GM10248 (cell line): ENCODE measurements around the gene NHP2.

ENCODE experiments used
- CTCF ChIA-PET: fragments of 300-600 bp; sonication (Branson Sonifier 250); formaldehyde crosslinking; extraction: SDS; loops from one replicate; lab custom pipeline; 2021; ENCODE audit warnings: antibody characterized with exemption; lab: Yijun Ruan, JAX
- POLR2A ChIA-PET: fragments of 350-650 bp; sonication (Branson Sonifier 250); formaldehyde crosslinking; extraction: SDS; loops from one replicate; lab custom pipeline; 2020; ENCODE audit warnings: antibody characterized with exemption; lab: Yijun Ruan, JAX
- DNase-seq: peaks from one replicate; pipeline ENCODE4 v3.0.0; 2012; ENCODE audit errors: extremely low spot score
- CTCF ChIP-seq: IDR thresholded peaks from 2 replicates; pipeline ENCODE4 v1.5.1; 2012; ENCODE audit warnings: mild to moderate bottlenecking, low read depth; ENCODE audit errors: extremely low read depth, missing control alignments, control extremely low read depth

The NHP2 gene

GRCh38 chr5:178191661-178192060 lies 38.0 kb upstream of the NHP2 start:
- ChIA-PET CTCF (no interaction called here), POLR2A (no interaction called here)
- TF ChIP-seq CTCF = no peak
- DNase-seq = no peak

DNA sequence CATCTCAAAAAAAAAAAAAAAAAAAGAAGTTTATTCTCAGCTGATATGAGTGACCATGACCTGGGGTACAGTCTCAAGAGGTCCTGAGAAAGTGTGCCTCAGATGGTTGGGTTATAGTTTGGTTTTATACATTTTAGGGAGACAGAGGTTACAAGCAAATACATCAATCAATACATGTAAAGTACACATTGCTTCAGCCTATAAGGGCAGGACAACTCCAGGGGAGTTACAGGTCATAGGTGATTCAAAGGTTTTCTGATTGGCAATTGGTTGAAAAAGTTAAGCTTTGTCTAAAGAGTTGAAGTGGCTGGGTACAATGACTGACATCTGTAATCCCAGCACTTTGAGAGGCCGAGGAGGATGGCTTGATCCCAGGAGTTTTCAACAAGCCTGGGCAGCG lies 35.7 kb upstream of the NHP2 start:
- POLR2A ChIA-PET = no interaction called here
- CTCF ChIA-PET = interaction anchor here (0.9 to 1.3 kb wide), 2 partner anchors 21 to 68 kb away, joined by 3 read pairs; no protein-coding TSS in a partner anchor
- TF ChIP-seq CTCF = no peak
- no peak for DNase-seq

- CTCF ChIA-PET = no interaction called here
- POLR2A ChIA-PET = no interaction called here
- no peak for TF ChIP-seq CTCF
- no peak for DNase-seq
Observed at GRCh38 chr5:178187014-178187413, 33.3 kb upstream of the NHP2 start, which contains the start of gene GMCL2. TSS of gene GMCL2 (minus strand) at chr5:178187371. CDS start at chr5:178187299, 72 bp downstream.

DNA sequence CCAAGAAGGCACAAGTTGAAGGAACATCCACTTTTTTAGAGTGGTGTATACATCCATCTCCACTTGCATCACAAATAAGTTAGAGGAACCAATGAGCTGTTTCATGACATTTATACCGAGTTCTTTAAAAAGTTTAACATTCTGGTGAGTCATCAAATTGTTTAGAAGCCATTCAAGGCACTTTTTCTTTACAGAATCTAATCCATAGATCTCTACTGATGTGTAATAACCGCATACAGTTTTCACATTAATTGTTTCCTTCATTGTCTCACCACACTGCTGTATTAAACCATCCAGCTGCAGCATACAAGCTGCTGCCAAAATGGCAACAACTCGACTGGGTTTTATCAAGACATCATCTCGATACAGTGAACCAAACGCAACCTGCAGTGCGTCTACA lies 32.7 kb upstream of the NHP2 start:
- ChIA-PET CTCF (no interaction called here), POLR2A (no interaction called here)
- no peak for TF ChIP-seq CTCF

GRCh38 chr5:178182158-178182876 lies 28.6 kb upstream of the NHP2 start:
- POLR2A ChIA-PET = no interaction called here
- DNase-seq = no peak
- CTCF ChIA-PET = interaction anchor here (0.9 kb wide), 1 partner anchor 107 kb away, joined by 3 read pairs; no protein-coding TSS in a partner anchor
- TF ChIP-seq CTCF = no peak

More for the DNA sequence above, 32.7 kb upstream of the NHP2 start:
- no peak for DNase-seq

DNA sequence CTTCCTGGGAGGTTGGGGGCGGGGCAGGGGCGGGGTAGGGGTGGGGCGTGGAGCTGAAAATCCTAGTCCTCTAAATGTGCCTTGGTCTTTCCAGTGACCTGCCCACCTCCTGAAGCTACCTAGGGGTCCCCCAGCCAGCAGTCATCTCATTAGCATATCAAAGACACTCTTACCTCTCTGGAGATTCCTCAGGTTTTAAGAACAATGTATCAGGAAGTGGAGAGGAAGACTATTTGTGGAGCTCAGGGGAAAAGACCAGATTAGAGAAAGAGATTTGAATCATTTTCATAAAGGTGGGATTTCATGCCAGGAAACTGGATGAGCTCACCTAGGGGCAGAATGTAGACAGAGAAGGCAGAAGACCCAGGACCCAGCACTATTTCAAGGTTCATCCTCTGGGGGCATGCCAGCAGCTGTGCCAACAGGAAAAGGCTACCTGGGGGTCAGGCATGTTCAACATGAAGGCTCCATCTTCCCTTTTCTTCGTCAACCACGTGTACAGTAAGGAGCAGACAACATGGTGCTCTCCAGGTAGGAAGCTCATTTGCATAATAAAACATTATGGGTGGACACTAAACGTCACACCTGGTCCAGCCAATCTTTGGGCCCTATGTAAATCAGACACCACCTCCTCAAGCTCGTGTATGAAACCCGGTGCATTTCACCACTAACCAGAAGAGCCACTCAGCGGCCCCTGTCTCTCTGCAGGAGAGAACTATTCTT lies 26.6 kb upstream of the NHP2 start:
- no peak for TF ChIP-seq CTCF
- DNase-seq = no peak
- CTCF ChIA-PET = no interaction called here
- POLR2A ChIA-PET = interaction anchor here (0.6 to 0.7 kb wide), 3 partner anchors 27 to 1820 kb away, joined by 4 to 8 read pairs (median 4); partner anchors contain the start of gene NHP2
